Measurements from ENCODE around the gene RAC2. TPM values are rescaled to one million over a fixed set of nuclear protein-coding genes. Genes with fewer than 3 reads are reported as not detected.

The RAC2 gene
- total and polyA plus RNA-seq, 11 donors: 1.3 to 60.5 (median 3.8) TPM

GRCh38 chr22:37287550-37287951 is 43.5 kb upstream of the RAC2 start:
- WGBS, 4 donors: 81 to 86% (median 83%) methylated on average over 10 of the region's 10 CpGs
- Histone ChIP-seq H3K4me1 (peaks cover 0 to 74% (median 0%) of the 10 kb centered on the region in 12 donors), H3K27ac (no peak overlapping the region), H3K4me3 (no peak overlapping the region), H3K36me3 (peaks cover 0 to 64% (median 0%) of the 10 kb centered on the region in 9 donors), H3K27me3 (peaks cover 0 to 29% (median under 1%) of the 10 kb centered on the region in 9 donors), H3K9me3 (peaks cover 0 to 6% (median 0%) of the 10 kb centered on the region in 12 donors)
- TF ChIP-seq, protein P1, sequence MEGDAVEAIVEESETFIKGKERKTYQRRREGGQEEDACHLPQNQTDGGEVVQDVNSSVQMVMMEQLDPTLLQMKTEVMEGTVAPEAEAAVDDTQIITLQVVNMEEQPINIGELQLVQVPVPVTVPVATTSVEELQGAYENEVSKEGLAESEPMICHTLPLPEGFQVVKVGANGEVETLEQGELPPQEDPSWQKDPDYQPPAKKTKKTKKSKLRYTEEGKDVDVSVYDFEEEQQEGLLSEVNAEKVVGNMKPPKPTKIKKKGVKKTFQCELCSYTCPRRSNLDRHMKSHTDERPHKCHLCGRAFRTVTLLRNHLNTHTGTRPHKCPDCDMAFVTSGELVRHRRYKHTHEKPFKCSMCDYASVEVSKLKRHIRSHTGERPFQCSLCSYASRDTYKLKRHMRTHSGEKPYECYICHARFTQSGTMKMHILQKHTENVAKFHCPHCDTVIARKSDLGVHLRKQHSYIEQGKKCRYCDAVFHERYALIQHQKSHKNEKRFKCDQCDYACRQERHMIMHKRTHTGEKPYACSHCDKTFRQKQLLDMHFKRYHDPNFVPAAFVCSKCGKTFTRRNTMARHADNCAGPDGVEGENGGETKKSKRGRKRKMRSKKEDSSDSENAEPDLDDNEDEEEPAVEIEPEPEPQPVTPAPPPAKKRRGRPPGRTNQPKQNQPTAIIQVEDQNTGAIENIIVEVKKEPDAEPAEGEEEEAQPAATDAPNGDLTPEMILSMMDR (IDR thresholded peaks at IDR 0.05): no peak
- no peak for TF ChIP-seq POLR2A (IDR thresholded peaks at IDR 0.05)
- ATAC-seq (no peak), DNase-seq (no peak)
- intact Hi-C loops (cut with DNase I): no loop called here

DNA sequence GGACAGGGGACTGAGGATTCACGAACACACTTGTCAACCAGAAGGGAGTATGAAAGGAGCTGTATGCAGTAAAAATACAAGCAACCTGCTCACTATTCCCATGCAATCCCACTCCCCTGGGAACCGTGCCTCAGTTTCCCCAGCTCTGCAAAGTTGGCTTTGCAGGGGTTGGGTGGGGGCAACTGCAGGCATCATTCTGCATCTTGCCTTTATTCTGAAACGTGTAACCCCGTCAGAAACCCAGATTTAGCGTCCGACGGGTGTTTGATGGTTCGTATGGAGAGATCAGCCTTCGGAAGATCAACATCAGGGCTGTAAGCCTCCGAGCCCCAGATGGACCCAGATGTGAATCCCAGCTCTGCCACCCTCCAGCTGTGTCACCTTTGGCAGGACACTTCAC is 41.9 kb upstream of the RAC2 start:
- peak overlapping the region in 2 of 12 donors; percentile 8 to 94 for H3K27ac ChIP-seq
- intact Hi-C loops (cut with DNase I): no loop called here
- H3K27me3 ChIP-seq: peaks cover 0 to 41% (median 4%) of the 10 kb centered on the region in 9 donors
- peak overlapping the region in 2 of 12 donors; percentile 7 to 73 for H3K4me3 ChIP-seq
- no peaks in the 10 kb centered on the region for H3K9me3 ChIP-seq
- TF ChIP-seq POLR2A (IDR thresholded peaks at IDR 0.05): no peak
- TF ChIP-seq, protein P1 (IDR thresholded peaks at IDR 0.05): no peak
- peaks cover 0 to 48% (median 0%) of the 10 kb centered on the region in 9 donors for H3K36me3 ChIP-seq
- no peak for ATAC-seq
- 79 to 88% (median 86%) methylated on average over 9 to 10 of the region's 10 CpGs for WGBS, 4 donors
- DNase-seq: no peak
- H3K4me1 ChIP-seq: peaks cover 0 to 73% (median 0%) of the 10 kb centered on the region in 12 donors

- peak overlapping the region in 5 of 12 donors; percentile 10 to 94 (median 39) for H3K27ac ChIP-seq
- H3K9me3 ChIP-seq: no peaks in the 10 kb centered on the region
- H3K4me3 ChIP-seq: peak overlapping the region in 9 of 12 donors; percentile 19 to 73 (median 43)
- intact Hi-C loops (cut with DNase I): no loop called here
- peaks cover 0 to 49% (median 4%) of the 10 kb centered on the region in 9 donors for H3K27me3 ChIP-seq
- H3K4me1 ChIP-seq: peaks cover 0 to 66% (median 0%) of the 10 kb centered on the region in 12 donors
- peak; percentile 76 to 86 (median 81) for ATAC-seq
- peaks cover 0 to 38% (median 0%) of the 10 kb centered on the region in 9 donors for H3K36me3 ChIP-seq
- TF ChIP-seq, protein P1 (IDR thresholded peaks at IDR 0.05): no peak
- no peak for TF ChIP-seq POLR2A (IDR thresholded peaks at IDR 0.05)
- 8 to 18% (median 12%) methylated on average over 10 to 14 of the region's 14 CpGs for WGBS, 4 donors
- peak; percentile 62 to 84 (median 65) for DNase-seq
These were observed 40.8 kb upstream of the RAC2 start for GRCh38 chr22:37284805-37285355.

- intact Hi-C loops (cut with DNase I): no loop called here
- DNase-seq (peak in 1 of 5 donors; percentile 64), ATAC-seq (peak in 2 of 4 donors; percentile 4 to 24)
- WGBS, 4 donors: 41 to 48% (median 47%) methylated on average over 5 to 9 of the region's 9 CpGs
- Histone ChIP-seq H3K36me3 (peaks cover 0 to 33% (median 0%) of the 10 kb centered on the region in 9 donors), H3K27ac (peak overlapping the region in 6 of 12 donors; percentile 10 to 94 (median 43)), H3K4me3 (peak overlapping the region in 9 of 12 donors; percentile 19 to 73 (median 43)), H3K9me3 (no peaks in the 10 kb centered on the region), H3K27me3 (peaks cover 0 to 54% (median 4%) of the 10 kb centered on the region in 9 donors), H3K4me1 (peaks cover 0 to 66% (median 0%) of the 10 kb centered on the region in 12 donors)
- no peak for TF ChIP-seq POLR2A (IDR thresholded peaks at IDR 0.05)
- TF ChIP-seq, protein P1 (IDR thresholded peaks at IDR 0.05): no peak
These were observed 40.2 kb upstream of the RAC2 start for GRCh38 chr22:37284126-37284804.
